SK-N-SH (cell line): ENCODE measurements around the gene GTF2H4. TPM values are rescaled to one million over a fixed set of nuclear protein-coding genes. Genes with fewer than 3 reads are reported as not detected.

Experiments
- CTCF ChIA-PET: fragments of 300-600, 350-600 bp; formaldehyde crosslinking; extraction: SDS; loops from one replicate; lab custom pipeline; 2021; lab: Yijun Ruan, JAX
- POLR2A ChIA-PET: fragments of 350-600 bp; sonication (Branson Sonifier 250); formaldehyde crosslinking; extraction: SDS; loops from one replicate; lab custom pipeline; 2020; ENCODE audit warnings: antibody characterized with exemption, inconsistent platforms; lab: Yijun Ruan, JAX
- DNase-seq: peaks from one replicate; pipeline ENCODE4 v3.0.0; 2012
- H2AFZ ChIP-seq: fragments of 200-600 bp; sonication (generic); 2 replicates; pipeline ENCODE4 v1.8.1; 2016; ENCODE audit warnings: antibody characterized with exemption, mild to moderate bottlenecking, low read depth
- H3F3A ChIP-seq: fragments of 200-600 bp; sonication (generic); replicated peaks from 2 replicates; pipeline ENCODE3; 2016; ENCODE audit warnings: antibody characterized with exemption, mild to moderate bottlenecking; ENCODE audit not compliant: insufficient read depth
- H3K27ac ChIP-seq, 2 experiments: fragments of 200-500 bp in 1 of 2; fragments of 200-600 bp in 1 of 2; sonication (Bioruptor generic) in 1 of 2; sonication (generic), shearing (Covaris generic) in 1 of 2; 2 replicates each; pipeline versions ENCODE4 v1.5.1 to v1.6.1; 2014 to 2016; ENCODE audit warnings: low read depth in 2 of 2, inconsistent platforms in 1 of 2, low read length in 1 of 2, mild to moderate bottlenecking in 1 of 2, mixed read lengths in 1 of 2
- H3K27me3 ChIP-seq: fragments of 200-600 bp; sonication (generic), shearing (Covaris generic); 2 replicates; pipeline ENCODE4 v1.6.1; 2016; ENCODE audit warnings: mixed run types; ENCODE audit not compliant: insufficient read depth
- H3K36me3 ChIP-seq, 2 experiments: fragments of 200-500 bp in 1 of 2; fragments of 200-600 bp in 1 of 2; sonication (Bioruptor generic) in 1 of 2; sonication (generic) in 1 of 2; replicated peaks in 1 of 2; 2 replicates each; pipeline versions ENCODE3 to v1.5.1; 2014 to 2016; ENCODE audit warnings: low read length in 1 of 2, mild to moderate bottlenecking in 1 of 2; ENCODE audit not compliant: insufficient read depth in 2 of 2, control insufficient read depth in 1 of 2
- H3K4me1 ChIP-seq, 2 experiments: fragments of 200-500 bp in 1 of 2; fragments of 200-600 bp in 1 of 2; sonication (Bioruptor generic) in 1 of 2; sonication (generic), shearing (Covaris generic) in 1 of 2; 2 replicates each; pipeline versions ENCODE4 v1.5.1 to v1.6.1; 2014 to 2016; ENCODE audit warnings: low read depth in 1 of 2, low read length in 1 of 2, mixed run types in 1 of 2; ENCODE audit not compliant: insufficient read depth in 2 of 2, control insufficient read depth in 1 of 2
- H3K4me2 ChIP-seq: fragments of 200-600 bp; sonication (generic), shearing (Covaris generic); 2 replicates; pipeline ENCODE4 v1.6.1; 2017; ENCODE audit warnings: mixed run types
- H3K4me3 ChIP-seq, 2 experiments: fragments of 200-500 bp in 1 of 2; fragments of 200-600 bp in 1 of 2; sonication (Bioruptor generic) in 1 of 2; sonication (generic), shearing (Covaris generic) in 1 of 2; 2 replicates each; pipeline versions ENCODE4 v1.5.1 to v1.8.1; 2014 to 2016; ENCODE audit warnings: low read depth in 2 of 2, inconsistent platforms in 1 of 2, low read length in 1 of 2, mild to moderate bottlenecking in 1 of 2, mixed read lengths in 1 of 2, moderate library complexity in 1 of 2
- H3K79me2 ChIP-seq: fragments of 200-600 bp; sonication (generic); 2 replicates; pipeline ENCODE4 v1.8.1; 2017; ENCODE audit warnings: mild to moderate bottlenecking; ENCODE audit not compliant: insufficient read depth
- H3K9ac ChIP-seq: fragments of 200-600 bp; sonication (generic); 2 replicates; pipeline ENCODE4 v1.6.1; 2017; ENCODE audit warnings: mixed run types
- H3K9me2 ChIP-seq: fragments of 200-600 bp; sonication (generic); 2 replicates; pipeline ENCODE4 v1.6.1; 2017; ENCODE audit warnings: mixed run types
- H3K9me3 ChIP-seq: fragments of 200-600 bp; sonication (generic); 2 replicates; pipeline ENCODE4 v1.6.1; 2017; ENCODE audit warnings: mixed run types, mild to moderate bottlenecking, moderate library complexity
- H4K20me1 ChIP-seq: fragments of 200-600 bp; sonication (generic); 2 replicates; pipeline ENCODE4 v1.6.1; 2017; ENCODE audit warnings: mild to moderate bottlenecking, mixed run types; ENCODE audit not compliant: insufficient read depth
- FOXM1 ChIP-seq: IDR thresholded peaks from 2 replicates; pipeline ENCODE4 v1.4.0; 2012; ENCODE audit warnings: low read depth, mild to moderate bottlenecking
- GABPA ChIP-seq: IDR thresholded peaks from 2 replicates; pipeline ENCODE4 v1.4.0; 2012; ENCODE audit warnings: low read depth, mild to moderate bottlenecking
- MXI1 ChIP-seq: IDR thresholded peaks from 2 replicates; pipeline ENCODE4 v1.6.1; 2012; ENCODE audit warnings: mild to moderate bottlenecking, low read depth, low read length, improper control_type of control experiment
- NRF1 ChIP-seq: IDR thresholded peaks from 2 replicates; pipeline ENCODE4 v1.6.1; 2012; ENCODE audit warnings: low read depth, mild to moderate bottlenecking, low read length
- POLR2AphosphoS5 ChIP-seq: IDR thresholded peaks from 2 replicates; pipeline ENCODE4 v1.6.1; 2012; ENCODE audit warnings: low read depth, low read length
- RAD21 ChIP-seq: IDR thresholded peaks from 2 replicates; pipeline ENCODE4 v1.6.1; 2012; ENCODE audit warnings: mild to moderate bottlenecking, low read length
- RFX5 ChIP-seq: IDR thresholded peaks from 2 replicates; pipeline ENCODE4 v1.6.1; 2012; ENCODE audit warnings: mild to moderate bottlenecking, improper control_type of control experiment, low read length
- RXRA ChIP-seq: IDR thresholded peaks from 2 replicates; pipeline ENCODE4 v1.4.0; 2012; ENCODE audit warnings: low read depth, mild to moderate bottlenecking, borderline replicate concordance
- TCF12 ChIP-seq: IDR thresholded peaks from 2 replicates; pipeline ENCODE4 v1.4.0; 2012
- WGBS: methylation state at CpG from one replicate; pipeline ENCODE4 v1.1.6; 2017; ENCODE audit warnings: low lambda C conversion rate; 5-methylcytosine and 5-hydroxymethylcytosine counted together
- polyA plus RNA-seq, 3 experiments: library from polyadenylated mRNA; depleted of rRNA; stranded (reverse); fragments of >200 nt; gene quantifications; 2 replicates each; pipeline ENCODE4 v1.2.3, GENCODE V29; 2012
- TF ChIP-seq, protein P1 (sequence below): IDR thresholded peaks from 2 replicates; pipeline ENCODE4 v1.6.1; 2012; ENCODE audit warnings: mild to moderate bottlenecking, low read depth, low read length, moderate library complexity
- TF ChIP-seq, protein P2 (sequence below): IDR thresholded peaks from 2 replicates; pipeline ENCODE4 v1.4.0; 2012; ENCODE audit warnings: low read depth, borderline replicate concordance
- TF ChIP-seq, protein P3 (sequence below): fragments of 200-600 bp; sonication (generic); IDR thresholded peaks from 2 replicates; pipeline ENCODE4 v1.6.1; 2017; ENCODE audit warnings: antibody characterized with exemption, mild to moderate bottlenecking, moderate library complexity

GTF2H4 gene
- polyA plus RNA-seq, 1 of the 3 experiments (the other 2 are of a cell fraction), result 30.7 TPM

DNA sequence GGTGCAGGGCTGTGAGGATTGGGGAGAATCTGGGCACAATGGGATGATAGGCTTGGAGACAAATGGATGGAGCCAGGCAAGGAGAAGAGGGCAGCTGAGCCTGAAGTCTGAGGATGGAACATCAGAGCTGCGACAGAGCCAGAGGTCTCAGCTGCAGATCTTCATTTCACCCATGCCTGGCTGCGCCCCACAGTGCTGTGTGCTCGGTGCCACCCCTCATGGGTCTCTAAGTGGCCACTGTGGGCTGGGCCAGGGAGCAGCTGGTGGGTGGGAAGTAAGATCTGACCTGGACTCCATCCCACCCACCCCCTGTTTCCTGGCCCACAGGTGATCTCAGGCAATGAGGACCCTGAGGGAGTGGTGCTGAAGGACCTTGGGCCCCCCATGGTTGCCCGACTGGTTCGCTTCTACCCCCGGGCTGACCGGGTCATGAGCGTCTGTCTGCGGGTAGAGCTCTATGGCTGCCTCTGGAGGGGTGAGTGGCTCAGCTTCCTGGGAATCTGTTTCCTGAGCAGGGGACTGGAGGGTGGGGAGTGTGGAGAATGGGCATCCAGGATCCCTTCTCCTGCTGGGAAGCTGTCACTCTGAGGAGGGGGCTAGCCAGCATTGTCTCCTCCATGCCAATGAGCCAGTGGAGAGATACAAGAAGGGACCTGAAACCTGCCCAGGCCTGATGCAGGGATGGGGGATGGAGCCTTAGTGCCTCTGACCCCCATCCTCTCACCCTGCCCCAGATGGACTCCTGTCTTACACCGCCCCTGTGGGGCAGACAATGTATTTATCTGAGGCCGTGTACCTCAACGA is 17.2 kb upstream of the GTF2H4 start:
- ChIA-PET POLR2A (no interaction called here), CTCF (interaction anchor here (0.6 to 2.4 kb wide), 6 partner anchors 9 to 408 kb away, joined by 3 to 11 read pairs (median 4); partner anchors contain the start of gene VARS2)
- Histone ChIP-seq H3K9me3 (no peaks in the 10 kb centered on the region), H3K36me3 (peaks cover 10 to 46% of the 10 kb centered on the region in 2 experiments), H3K4me1 (peaks cover 18 to 20% of the 10 kb centered on the region in 2 experiments; a peak in 3 of 4 replicates), H2AFZ (no peak overlapping the region), H3K9me2 (no peaks in the 10 kb centered on the region), H3K9ac (no peak overlapping the region), H3F3A (peaks cover 16% of the 10 kb centered on the region), H4K20me1 (no peaks in the 10 kb centered on the region), H3K27ac (no peak overlapping the region; a peak in 1 of 4 replicates), H3K4me3 (no peak overlapping the region), H3K27me3 (no peaks in the 10 kb centered on the region), H3K79me2 (peaks cover 50% of the 10 kb centered on the region), H3K4me2 (no peak overlapping the region)
- WGBS, result 93% methylated on average over 9 of the region's 12 CpGs
- peak; percentile 27 for DNase-seq
- TF ChIP-seq RAD21 (no peak), POLR2AphosphoS5 (no peak), RXRA (no peak), GABPA (no peak), FOXM1 (no peak), NRF1 (no peak), MXI1 (no peak), TCF12 (no peak), RFX5 (no peak)
- TF ChIP-seq, protein P1, sequence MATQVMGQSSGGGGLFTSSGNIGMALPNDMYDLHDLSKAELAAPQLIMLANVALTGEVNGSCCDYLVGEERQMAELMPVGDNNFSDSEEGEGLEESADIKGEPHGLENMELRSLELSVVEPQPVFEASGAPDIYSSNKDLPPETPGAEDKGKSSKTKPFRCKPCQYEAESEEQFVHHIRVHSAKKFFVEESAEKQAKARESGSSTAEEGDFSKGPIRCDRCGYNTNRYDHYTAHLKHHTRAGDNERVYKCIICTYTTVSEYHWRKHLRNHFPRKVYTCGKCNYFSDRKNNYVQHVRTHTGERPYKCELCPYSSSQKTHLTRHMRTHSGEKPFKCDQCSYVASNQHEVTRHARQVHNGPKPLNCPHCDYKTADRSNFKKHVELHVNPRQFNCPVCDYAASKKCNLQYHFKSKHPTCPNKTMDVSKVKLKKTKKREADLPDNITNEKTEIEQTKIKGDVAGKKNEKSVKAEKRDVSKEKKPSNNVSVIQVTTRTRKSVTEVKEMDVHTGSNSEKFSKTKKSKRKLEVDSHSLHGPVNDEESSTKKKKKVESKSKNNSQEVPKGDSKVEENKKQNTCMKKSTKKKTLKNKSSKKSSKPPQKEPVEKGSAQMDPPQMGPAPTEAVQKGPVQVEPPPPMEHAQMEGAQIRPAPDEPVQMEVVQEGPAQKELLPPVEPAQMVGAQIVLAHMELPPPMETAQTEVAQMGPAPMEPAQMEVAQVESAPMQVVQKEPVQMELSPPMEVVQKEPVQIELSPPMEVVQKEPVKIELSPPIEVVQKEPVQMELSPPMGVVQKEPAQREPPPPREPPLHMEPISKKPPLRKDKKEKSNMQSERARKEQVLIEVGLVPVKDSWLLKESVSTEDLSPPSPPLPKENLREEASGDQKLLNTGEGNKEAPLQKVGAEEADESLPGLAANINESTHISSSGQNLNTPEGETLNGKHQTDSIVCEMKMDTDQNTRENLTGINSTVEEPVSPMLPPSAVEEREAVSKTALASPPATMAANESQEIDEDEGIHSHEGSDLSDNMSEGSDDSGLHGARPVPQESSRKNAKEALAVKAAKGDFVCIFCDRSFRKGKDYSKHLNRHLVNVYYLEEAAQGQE, result no peak
- TF ChIP-seq, protein P2, sequence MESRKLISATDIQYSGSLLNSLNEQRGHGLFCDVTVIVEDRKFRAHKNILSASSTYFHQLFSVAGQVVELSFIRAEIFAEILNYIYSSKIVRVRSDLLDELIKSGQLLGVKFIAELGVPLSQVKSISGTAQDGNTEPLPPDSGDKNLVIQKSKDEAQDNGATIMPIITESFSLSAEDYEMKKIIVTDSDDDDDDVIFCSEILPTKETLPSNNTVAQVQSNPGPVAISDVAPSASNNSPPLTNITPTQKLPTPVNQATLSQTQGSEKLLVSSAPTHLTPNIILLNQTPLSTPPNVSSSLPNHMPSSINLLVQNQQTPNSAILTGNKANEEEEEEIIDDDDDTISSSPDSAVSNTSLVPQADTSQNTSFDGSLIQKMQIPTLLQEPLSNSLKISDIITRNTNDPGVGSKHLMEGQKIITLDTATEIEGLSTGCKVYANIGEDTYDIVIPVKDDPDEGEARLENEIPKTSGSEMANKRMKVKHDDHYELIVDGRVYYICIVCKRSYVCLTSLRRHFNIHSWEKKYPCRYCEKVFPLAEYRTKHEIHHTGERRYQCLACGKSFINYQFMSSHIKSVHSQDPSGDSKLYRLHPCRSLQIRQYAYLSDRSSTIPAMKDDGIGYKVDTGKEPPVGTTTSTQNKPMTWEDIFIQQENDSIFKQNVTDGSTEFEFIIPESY, result no peak

DNA sequence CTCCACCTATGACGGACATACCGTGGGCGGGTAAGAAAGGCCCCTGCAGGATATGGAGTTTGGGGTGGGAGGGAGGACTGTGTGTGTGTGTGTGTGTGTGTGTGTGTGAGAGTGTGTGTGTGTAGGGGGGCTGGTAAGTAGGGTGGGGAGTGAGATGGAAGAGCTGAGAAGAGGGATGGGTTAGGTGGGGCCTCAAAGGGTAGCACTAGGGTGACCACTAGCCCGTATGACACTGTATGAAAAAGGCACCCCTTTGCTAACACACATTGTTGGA is 16.6 kb upstream of the GTF2H4 start:
- H3K27me3 ChIP-seq, result no peaks in the 10 kb centered on the region
- CTCF ChIA-PET, result interaction anchor here (0.9 to 2.4 kb wide), 2 partner anchors 63 to 196 kb away, joined by 3 to 11 read pairs; no protein-coding TSS in a partner anchor
- TF ChIP-seq, protein P3, sequence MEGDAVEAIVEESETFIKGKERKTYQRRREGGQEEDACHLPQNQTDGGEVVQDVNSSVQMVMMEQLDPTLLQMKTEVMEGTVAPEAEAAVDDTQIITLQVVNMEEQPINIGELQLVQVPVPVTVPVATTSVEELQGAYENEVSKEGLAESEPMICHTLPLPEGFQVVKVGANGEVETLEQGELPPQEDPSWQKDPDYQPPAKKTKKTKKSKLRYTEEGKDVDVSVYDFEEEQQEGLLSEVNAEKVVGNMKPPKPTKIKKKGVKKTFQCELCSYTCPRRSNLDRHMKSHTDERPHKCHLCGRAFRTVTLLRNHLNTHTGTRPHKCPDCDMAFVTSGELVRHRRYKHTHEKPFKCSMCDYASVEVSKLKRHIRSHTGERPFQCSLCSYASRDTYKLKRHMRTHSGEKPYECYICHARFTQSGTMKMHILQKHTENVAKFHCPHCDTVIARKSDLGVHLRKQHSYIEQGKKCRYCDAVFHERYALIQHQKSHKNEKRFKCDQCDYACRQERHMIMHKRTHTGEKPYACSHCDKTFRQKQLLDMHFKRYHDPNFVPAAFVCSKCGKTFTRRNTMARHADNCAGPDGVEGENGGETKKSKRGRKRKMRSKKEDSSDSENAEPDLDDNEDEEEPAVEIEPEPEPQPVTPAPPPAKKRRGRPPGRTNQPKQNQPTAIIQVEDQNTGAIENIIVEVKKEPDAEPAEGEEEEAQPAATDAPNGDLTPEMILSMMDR, result no peak
- TF ChIP-seq NRF1, result no peak
- TF ChIP-seq, all 33 proteins: peak for 0
- H3K9ac ChIP-seq, result no peak overlapping the region
- H3K79me2 ChIP-seq, result peaks cover 44% of the 10 kb centered on the region
- H4K20me1 ChIP-seq, result no peaks in the 10 kb centered on the region
- H3K36me3 ChIP-seq, result peaks cover 10 to 49% of the 10 kb centered on the region in 2 experiments
- POLR2A ChIA-PET, result no interaction called here
- H3K9me3 ChIP-seq, result no peaks in the 10 kb centered on the region
- WGBS, result 96% methylated on average over 4 of the region's 4 CpGs
- H3K4me3 ChIP-seq, result no peak overlapping the region
- DNase-seq, result no peak
- H3K4me1 ChIP-seq, result peaks cover 13 to 19% of the 10 kb centered on the region in 2 experiments; a peak in 3 of 4 replicates
- H3K9me2 ChIP-seq, result no peaks in the 10 kb centered on the region
- no peak overlapping the region for H3K27ac ChIP-seq
- no peak overlapping the region for H3K4me2 ChIP-seq
- H2AFZ ChIP-seq, result no peak overlapping the region
- peaks cover 16% of the 10 kb centered on the region for H3F3A ChIP-seq
